ENCODE data around the gene SPINDOC. TPM values are rescaled to one million over a fixed set of nuclear protein-coding genes. Genes with fewer than 3 reads are reported as not detected.

SPINDOC gene, protein sequence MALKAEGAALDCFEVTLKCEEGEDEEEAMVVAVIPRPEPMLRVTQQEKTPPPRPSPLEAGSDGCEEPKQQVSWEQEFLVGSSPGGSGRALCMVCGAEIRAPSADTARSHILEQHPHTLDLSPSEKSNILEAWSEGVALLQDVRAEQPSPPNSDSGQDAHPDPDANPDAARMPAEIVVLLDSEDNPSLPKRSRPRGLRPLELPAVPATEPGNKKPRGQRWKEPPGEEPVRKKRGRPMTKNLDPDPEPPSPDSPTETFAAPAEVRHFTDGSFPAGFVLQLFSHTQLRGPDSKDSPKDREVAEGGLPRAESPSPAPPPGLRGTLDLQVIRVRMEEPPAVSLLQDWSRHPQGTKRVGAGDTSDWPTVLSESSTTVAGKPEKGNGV
- 10.9 TPM for total RNA-seq

GRCh38 chr11:63813035-63813562, at the start of gene SPINDOC:
SPINDOC (plus strand) TSS chr11:63813456; CDS start chr11:63813687, 231 bp downstream.

DNA sequence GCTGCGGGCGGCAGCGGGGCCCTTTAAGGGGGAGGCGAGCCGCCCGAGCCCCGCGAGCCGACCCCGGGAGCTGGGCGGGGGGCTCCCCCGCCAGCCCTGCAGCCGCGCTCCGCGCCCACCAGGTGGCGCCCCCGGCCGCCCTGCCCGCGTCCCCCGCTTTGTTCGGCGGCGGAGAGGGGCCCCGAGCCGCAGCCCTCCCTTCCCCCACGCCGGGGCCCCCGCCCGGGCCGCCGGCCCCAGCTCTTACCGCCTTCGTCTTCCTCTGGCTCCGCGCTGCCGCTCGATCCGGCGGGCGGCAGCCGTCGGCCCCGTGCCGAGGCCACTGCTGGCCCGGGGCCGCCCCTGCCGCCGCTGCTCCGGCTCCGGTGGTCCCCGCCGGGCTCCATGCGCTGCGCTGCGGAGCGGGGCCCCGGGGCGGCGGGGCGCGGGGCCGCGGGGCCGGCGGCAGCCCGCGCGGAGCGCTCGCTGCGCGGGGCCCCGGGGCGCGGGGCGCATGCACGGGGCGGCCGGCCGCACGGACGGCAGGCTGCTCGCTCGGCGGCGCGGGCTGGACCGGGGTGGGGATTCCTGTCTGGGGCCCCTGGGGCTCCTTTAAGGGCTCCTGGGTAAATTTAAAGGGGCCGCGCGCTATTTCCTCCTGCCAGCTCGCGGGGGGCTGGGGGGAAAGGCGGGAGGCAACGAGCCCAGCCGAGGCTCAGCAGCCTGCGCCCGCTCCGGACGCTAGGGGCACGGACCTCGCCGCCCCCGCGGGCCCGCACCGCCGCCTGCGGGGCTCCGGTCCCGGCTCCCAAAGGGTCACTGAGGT, 44.8 kb upstream of the SPINDOC start, which contains the start of gene ZFTA:
Gene ZFTA, minus strand, starts transcription at position 539 of the 805 bp plus-strand sequence. Its CDS starts 153 bp downstream, at position 386.

GRCh38 chr11:63838678-63839507, 25.6 kb downstream of the SPINDOC start, which contains the start of gene MARK2:
MARK2 (plus strand) TSS chr11:63839110; CDS start chr11:63839507, 397 bp downstream.

Other genes starting within 250 kb of the SPINDOC start
- 31.5 TPM for gene PLAAT3, start 199.0 kb upstream of the SPINDOC start, total RNA-seq
- gene ATL3, start 142.1 kb upstream of the SPINDOC start, total RNA-seq = 51.4 TPM
- 124 TPM for gene RTN3, start 132.0 kb upstream of the SPINDOC start, total RNA-seq
- 36.8 TPM for gene ZFTA, start 44.7 kb upstream of the SPINDOC start, total RNA-seq
- 20.9 TPM for gene MARK2, start 25.7 kb downstream of the SPINDOC start, total RNA-seq
- 28.1 TPM for gene RCOR2, start 103.7 kb downstream of the SPINDOC start, total RNA-seq
- gene NAA40, start 125.5 kb downstream of the SPINDOC start, total RNA-seq = 30.2 TPM
- 199 TPM for gene COX8A, start 161.2 kb downstream of the SPINDOC start, total RNA-seq
- 41.8 TPM for gene OTUB1, start 173.0 kb downstream of the SPINDOC start, total RNA-seq
- 14.0 TPM for gene FLRT1, start 222.5 kb downstream of the SPINDOC start, total RNA-seq

Measured in camera-type eye (tissue), 1 donor.